ENCODE measurements around the gene GDPD3.
A peak's percentile ranks its signal among the peaks of the same experiment; 100 is the strongest.

DNA sequence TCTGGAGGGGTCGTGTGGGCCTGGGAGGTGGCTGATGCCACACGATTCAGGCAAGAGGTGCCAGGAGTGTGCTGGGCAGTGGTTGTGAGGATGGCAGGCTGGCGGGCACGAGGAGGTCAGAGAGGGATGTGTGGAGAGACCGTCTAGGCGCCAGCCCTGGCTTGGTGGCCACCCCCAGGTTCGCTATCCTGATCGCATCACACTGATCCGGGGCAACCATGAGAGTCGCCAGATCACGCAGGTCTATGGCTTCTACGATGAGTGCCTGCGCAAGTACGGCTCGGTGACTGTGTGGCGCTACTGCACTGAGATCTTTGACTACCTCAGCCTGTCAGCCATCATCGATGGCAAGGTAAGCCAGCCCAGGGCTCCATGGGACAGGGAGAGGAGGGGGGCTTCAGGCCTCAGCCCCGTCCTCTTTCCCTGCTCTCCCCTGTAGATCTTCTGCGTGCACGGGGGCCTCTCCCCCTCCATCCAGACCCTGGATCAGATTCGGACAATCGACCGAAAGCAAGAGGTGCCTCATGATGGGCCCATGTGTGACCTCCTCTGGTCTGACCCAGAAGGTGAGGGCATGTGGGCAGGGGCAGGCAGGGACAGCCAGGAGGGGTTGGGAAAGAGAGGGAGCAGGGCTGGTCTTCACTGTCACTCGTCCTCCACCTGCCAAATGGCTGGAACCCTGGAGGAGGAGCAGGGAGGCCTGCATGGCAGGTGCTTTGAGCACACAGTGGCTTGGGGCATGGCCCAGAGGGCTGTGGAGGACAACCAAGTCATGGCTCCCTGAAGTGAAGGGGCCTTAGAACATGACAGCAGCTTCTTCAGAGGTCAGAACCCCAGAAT, 29.9 kb downstream of the GDPD3 start:
- TF ChIP-seq POLR2AphosphoS5 (IDR thresholded peaks at IDR 0.05; ENCODE audit: low read depth, low read length) (no peak), ZFP36 (IDR thresholded peaks at IDR 0.05; ENCODE audit: borderline replicate concordance, low read depth, low read length, partially characterized antibody) (no peak), ZNF75D (CRISPR knock-in tag; IDR thresholded peaks at IDR 0.05; ENCODE audit: borderline replicate concordance) (no peak), ZNF432 (CRISPR knock-in tag; IDR thresholded peaks at IDR 0.05; ENCODE audit: borderline replicate concordance) (no peak), ZNF251 (CRISPR knock-in tag; IDR thresholded peaks at IDR 0.05) (no peak), POLR2A (IDR thresholded peaks at IDR 0.05; ENCODE audit: insufficient read depth in 1 of 2, low read depth in 2 of 2, low read length in 2 of 2) (peak in 1 of 2 experiments; percentile 36; a peak in 1 of 4 replicates), ZNF644 (CRISPR knock-in tag; IDR thresholded peaks at IDR 0.05; ENCODE audit: low read depth) (no peak), ZNF891 (CRISPR knock-in tag; IDR thresholded peaks at IDR 0.05) (no peak), CHCHD3 (CRISPR knock-in tag; IDR thresholded peaks at IDR 0.05) (no peak), EZH2 (conservative IDR thresholded peaks at IDR 0.05; ENCODE audit: low read depth, low read length) (no peak)
- TF ChIP-seq, protein P1, sequence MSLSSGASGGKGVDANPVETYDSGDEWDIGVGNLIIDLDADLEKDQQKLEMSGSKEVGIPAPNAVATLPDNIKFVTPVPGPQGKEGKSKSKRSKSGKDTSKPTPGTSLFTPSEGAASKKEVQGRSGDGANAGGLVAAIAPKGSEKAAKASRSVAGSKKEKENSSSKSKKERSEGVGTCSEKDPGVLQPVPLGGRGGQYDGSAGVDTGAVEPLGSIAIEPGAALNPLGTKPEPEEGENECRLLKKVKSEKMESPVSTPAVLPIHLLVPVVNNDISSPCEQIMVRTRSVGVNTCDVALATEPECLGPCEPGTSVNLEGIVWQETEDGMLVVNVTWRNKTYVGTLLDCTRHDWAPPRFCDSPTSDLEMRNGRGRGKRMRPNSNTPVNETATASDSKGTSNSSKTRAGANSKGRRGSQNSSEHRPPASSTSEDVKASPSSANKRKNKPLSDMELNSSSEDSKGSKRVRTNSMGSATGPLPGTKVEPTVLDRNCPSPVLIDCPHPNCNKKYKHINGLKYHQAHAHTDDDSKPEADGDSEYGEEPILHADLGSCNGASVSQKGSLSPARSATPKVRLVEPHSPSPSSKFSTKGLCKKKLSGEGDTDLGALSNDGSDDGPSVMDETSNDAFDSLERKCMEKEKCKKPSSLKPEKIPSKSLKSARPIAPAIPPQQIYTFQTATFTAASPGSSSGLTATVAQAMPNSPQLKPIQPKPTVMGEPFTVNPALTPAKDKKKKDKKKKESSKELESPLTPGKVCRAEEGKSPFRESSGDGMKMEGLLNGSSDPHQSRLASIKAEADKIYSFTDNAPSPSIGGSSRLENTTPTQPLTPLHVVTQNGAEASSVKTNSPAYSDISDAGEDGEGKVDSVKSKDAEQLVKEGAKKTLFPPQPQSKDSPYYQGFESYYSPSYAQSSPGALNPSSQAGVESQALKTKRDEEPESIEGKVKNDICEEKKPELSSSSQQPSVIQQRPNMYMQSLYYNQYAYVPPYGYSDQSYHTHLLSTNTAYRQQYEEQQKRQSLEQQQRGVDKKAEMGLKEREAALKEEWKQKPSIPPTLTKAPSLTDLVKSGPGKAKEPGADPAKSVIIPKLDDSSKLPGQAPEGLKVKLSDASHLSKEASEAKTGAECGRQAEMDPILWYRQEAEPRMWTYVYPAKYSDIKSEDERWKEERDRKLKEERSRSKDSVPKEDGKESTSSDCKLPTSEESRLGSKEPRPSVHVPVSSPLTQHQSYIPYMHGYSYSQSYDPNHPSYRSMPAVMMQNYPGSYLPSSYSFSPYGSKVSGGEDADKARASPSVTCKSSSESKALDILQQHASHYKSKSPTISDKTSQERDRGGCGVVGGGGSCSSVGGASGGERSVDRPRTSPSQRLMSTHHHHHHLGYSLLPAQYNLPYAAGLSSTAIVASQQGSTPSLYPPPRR (CRISPR knock-in tag; IDR thresholded peaks at IDR 0.05; ENCODE audit: borderline replicate concordance): no peak
- TF ChIP-seq, protein P2, sequence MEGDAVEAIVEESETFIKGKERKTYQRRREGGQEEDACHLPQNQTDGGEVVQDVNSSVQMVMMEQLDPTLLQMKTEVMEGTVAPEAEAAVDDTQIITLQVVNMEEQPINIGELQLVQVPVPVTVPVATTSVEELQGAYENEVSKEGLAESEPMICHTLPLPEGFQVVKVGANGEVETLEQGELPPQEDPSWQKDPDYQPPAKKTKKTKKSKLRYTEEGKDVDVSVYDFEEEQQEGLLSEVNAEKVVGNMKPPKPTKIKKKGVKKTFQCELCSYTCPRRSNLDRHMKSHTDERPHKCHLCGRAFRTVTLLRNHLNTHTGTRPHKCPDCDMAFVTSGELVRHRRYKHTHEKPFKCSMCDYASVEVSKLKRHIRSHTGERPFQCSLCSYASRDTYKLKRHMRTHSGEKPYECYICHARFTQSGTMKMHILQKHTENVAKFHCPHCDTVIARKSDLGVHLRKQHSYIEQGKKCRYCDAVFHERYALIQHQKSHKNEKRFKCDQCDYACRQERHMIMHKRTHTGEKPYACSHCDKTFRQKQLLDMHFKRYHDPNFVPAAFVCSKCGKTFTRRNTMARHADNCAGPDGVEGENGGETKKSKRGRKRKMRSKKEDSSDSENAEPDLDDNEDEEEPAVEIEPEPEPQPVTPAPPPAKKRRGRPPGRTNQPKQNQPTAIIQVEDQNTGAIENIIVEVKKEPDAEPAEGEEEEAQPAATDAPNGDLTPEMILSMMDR (CRISPR knock-in tag; IDR thresholded peaks at IDR 0.05): no peak
- TF ChIP-seq, protein P3, sequence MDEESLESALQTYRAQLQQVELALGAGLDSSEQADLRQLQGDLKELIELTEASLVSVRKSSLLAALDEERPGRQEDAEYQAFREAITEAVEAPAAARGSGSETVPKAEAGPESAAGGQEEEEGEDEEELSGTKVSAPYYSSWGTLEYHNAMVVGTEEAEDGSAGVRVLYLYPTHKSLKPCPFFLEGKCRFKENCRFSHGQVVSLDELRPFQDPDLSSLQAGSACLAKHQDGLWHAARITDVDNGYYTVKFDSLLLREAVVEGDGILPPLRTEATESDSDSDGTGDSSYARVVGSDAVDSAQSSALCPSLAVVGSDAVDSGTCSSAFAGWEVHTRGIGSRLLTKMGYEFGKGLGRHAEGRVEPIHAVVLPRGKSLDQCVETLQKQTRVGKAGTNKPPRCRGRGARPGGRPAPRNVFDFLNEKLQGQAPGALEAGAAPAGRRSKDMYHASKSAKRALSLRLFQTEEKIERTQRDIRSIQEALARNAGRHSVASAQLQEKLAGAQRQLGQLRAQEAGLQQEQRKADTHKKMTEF (CRISPR knock-in tag; IDR thresholded peaks at IDR 0.05): no peak

Measured in HepG2 (cell line).